H1 (cell line): Measurements from ENCODE around the gene TMEM114. TPM values are rescaled to one million over a fixed set of nuclear protein-coding genes. Genes with fewer than 3 reads are reported as not detected.

Experiments used
- CBX5 ChIP-seq: fragments of 300-800, 300-1000 bp; sonication (generic); IDR thresholded peaks from 2 replicates; pipeline ENCODE4 v1.7.1; 2016; ENCODE audit warnings: antibody characterized with exemption, low read length, low read depth
- CREB1 ChIP-seq: IDR thresholded peaks from 2 replicates; pipeline ENCODE4 v1.6.1; 2012; ENCODE audit warnings: inconsistent platforms
- CTCF ChIP-seq, 3 experiments: IDR thresholded peaks; 1 replicate in 2 of 3; 2 replicates in 1 of 3; pipeline versions ENCODE4 v1.5.1 to v1.6.1; 2011; ENCODE audit warnings: low read length in 3 of 3, mild to moderate bottlenecking in 3 of 3, inconsistent platforms in 2 of 3, low read depth in 1 of 3, moderate library complexity in 1 of 3; ENCODE audit not compliant: insufficient read depth in 1 of 3; ENCODE audit errors: control extremely low read depth in 1 of 3
- KDM5A ChIP-seq: fragments of 200-600 bp; IDR thresholded peaks from 2 replicates; pipeline ENCODE4 v1.7.1; 2012; ENCODE audit warnings: mild to moderate bottlenecking, low read length, inconsistent platforms, mixed read lengths
- POU5F1 ChIP-seq: IDR thresholded peaks from 2 replicates; pipeline ENCODE4 v1.6.1; 2011; ENCODE audit warnings: low read depth, mild to moderate bottlenecking, low read length, moderate library complexity
- TCF12 ChIP-seq: IDR thresholded peaks from 2 replicates; pipeline ENCODE4 v1.6.1; 2011; ENCODE audit warnings: low read depth, mild to moderate bottlenecking, low read length
- polyA plus RNA-seq, 7 experiments: library from polyadenylated mRNA; depleted of rRNA in 3 of 7; stranded (reverse) in 5 of 7; unstranded in 2 of 7; fragments of >200 nt in 5 of 7; fragments of 200-250 nt in 2 of 7; gene quantifications; 1 replicate in 5 of 7; 2 replicates in 1 of 7; 4 replicates in 1 of 7; pipeline versions ENCODE4 v1.2.1 to v1.2.3, GENCODE V29; 2011 to 2013; ENCODE audit warnings: missing spikeins in 2 of 7, mixed read lengths in 2 of 7
- total RNA-seq: library from RNA; stranded (reverse); fragmentation: NEBNext Ultra II Directional; extraction: Animal tissue kit (Norgen Biotek cat#: 25700); gene quantifications from 2 replicates; pipeline ENCODE4 v1.2.1, GENCODE V29; 2021

TMEM114 gene
- total and polyA plus RNA-seq, 2 of the 8 experiments (the other 6 are each of a cell fraction or from before 2014, with no cell fraction given): 1.6 to 2.9 TPM

GRCh38 chr16:8623634-8624033 is 33.3 kb upstream of the TMEM114 start (continued):
- TF ChIP-seq CTCF (IDR thresholded peaks at IDR 0.05; ENCODE audit: control extremely low read depth in 1 of 3, insufficient read depth in 1 of 3, low read depth in 1 of 3, low read length in 3 of 3) (no peak), CREB1 (no peak), CBX5 (no peak), TCF12 (no peak), POU5F1 (no peak), KDM5A (no peak)
